ENCODE data around the gene RPH3AL.
"Not testable (repeated sequence)": the region's sequence is repeated elsewhere in the genome, so short reads cannot be mapped to it uniquely, and the experiment has no call there.

The RPH3AL gene

GRCh38 chr17:333626-334396 lies 18.8 kb downstream of the RPH3AL start:
- peak; percentile 70 for DNase-seq

GRCh38 chr17:332558-333322 lies 19.9 kb downstream of the RPH3AL start:
- DNase-seq = peak; percentile 56

GRCh38 chr17:332023-332422 lies 20.6 kb downstream of the RPH3AL start:
- no peak for DNase-seq

GRCh38 chr17:330993-331701 lies 21.5 kb downstream of the RPH3AL start:
- DNase-seq = peak; percentile 60

GRCh38 chr17:329784-330420 lies 22.7 kb downstream of the RPH3AL start:
- DNase-seq = no peak

GRCh38 chr17:327971-328370 lies 24.6 kb downstream of the RPH3AL start:
- DNase-seq = no peak

- no peak for DNase-seq
Observed at GRCh38 chr17:327296-327695, 25.3 kb downstream of the RPH3AL start.

- no peak for DNase-seq
Observed at GRCh38 chr17:326010-326621, 26.5 kb downstream of the RPH3AL start.

GRCh38 chr17:325270-326009 lies 27.2 kb downstream of the RPH3AL start:
- no peak for DNase-seq

GRCh38 chr17:323721-324571 lies 28.7 kb downstream of the RPH3AL start:
- DNase-seq = no peak

GRCh38 chr17:323181-323580 lies 29.4 kb downstream of the RPH3AL start:
- DNase-seq = no peak

- no peak for DNase-seq
Observed at GRCh38 chr17:322006-322780, 30.4 kb downstream of the RPH3AL start.

- DNase-seq = no peak
Observed at GRCh38 chr17:321386-321941, 31.1 kb downstream of the RPH3AL start.

GRCh38 chr17:320809-321385 lies 31.7 kb downstream of the RPH3AL start:
- DNase-seq = no peak

GRCh38 chr17:320139-320538 lies 32.5 kb downstream of the RPH3AL start:
- no peak for DNase-seq

- DNase-seq = no peak
Observed at GRCh38 chr17:319266-319665, 33.3 kb downstream of the RPH3AL start.

GRCh38 chr17:317070-317469 lies 35.5 kb downstream of the RPH3AL start:
- not testable (repeated sequence) for DNase-seq

- not testable (repeated sequence) for DNase-seq
Observed at GRCh38 chr17:315399-315798, 37.2 kb downstream of the RPH3AL start.

- DNase-seq = not testable (repeated sequence)
Observed at GRCh38 chr17:314614-314944, 38.0 kb downstream of the RPH3AL start.

Measured in right hindlimb (tissue), 1 donor.